PC-9 (cell line): Measurements from ENCODE around the gene LRFN2. TPM values are rescaled to one million over a fixed set of nuclear protein-coding genes. Genes with fewer than 3 reads are reported as not detected.

Experiments
- BruUV-seq: library from RNA; stranded (reverse); fragments of 400-500 nt; replicated peaks from 2 replicates; lab custom pipeline; 2021; lab: Mats Ljungman, UMichigan
- CTCF ChIA-PET: fragments of 300-600 bp; sonication (Branson Sonifier 250); formaldehyde crosslinking; loops from one replicate; lab custom pipeline; 2022; ENCODE audit warnings: antibody characterized with exemption; lab: Charles Lee
- POLR2A ChIA-PET: fragments of 300-600 bp; sonication (Branson Sonifier 250); formaldehyde crosslinking; loops from one replicate; lab custom pipeline; 2022; ENCODE audit warnings: antibody characterized with exemption; ENCODE audit not compliant: unreplicated experiment; lab: Charles Lee
- DNase-seq, 2 experiments: peaks; one replicate each; pipeline versions ENCODE4 v3.0.0 to v3.0.0-alpha.2; 2015 to 2022; ENCODE audit warnings: mixed read lengths in 1 of 2
- H2AFZ ChIP-seq: fragments of 200-600 bp; sonication (generic); 2 replicates; pipeline ENCODE4 v1.8.1; 2017; ENCODE audit warnings: antibody characterized with exemption
- H3F3A ChIP-seq: fragments of 200-600 bp; sonication (generic); 2 replicates; pipeline ENCODE4 v1.8.1; 2017; ENCODE audit warnings: antibody characterized with exemption, mild to moderate bottlenecking, low read depth; ENCODE audit not compliant: insufficient read depth
- H3K27ac ChIP-seq: fragments of 200-600 bp; sonication (generic); 2 replicates; pipeline ENCODE4 v1.6.1; 2016; ENCODE audit warnings: mixed run types
- H3K27me3 ChIP-seq: fragments of 200-600 bp; sonication (generic); 2 replicates; pipeline ENCODE4 v1.6.1; 2016; ENCODE audit warnings: low read depth, mixed run types; ENCODE audit not compliant: insufficient read depth
- H3K36me3 ChIP-seq: fragments of 200-600 bp; sonication (generic); 2 replicates; pipeline ENCODE4 v1.6.1; 2016; ENCODE audit warnings: low read depth, mixed run types
- H3K4me1 ChIP-seq: fragments of 200-600 bp; sonication (generic); replicated peaks from 2 replicates; pipeline ENCODE4 v1.6.1; 2016; ENCODE audit warnings: mixed run types; ENCODE audit not compliant: insufficient read depth
- H3K4me2 ChIP-seq: fragments of 200-600 bp; sonication (generic); 2 replicates; pipeline ENCODE4 v1.6.1; 2017; ENCODE audit warnings: mixed run types
- H3K4me3 ChIP-seq: fragments of 200-600 bp; sonication (generic); 2 replicates; pipeline ENCODE4 v1.6.1; 2016; ENCODE audit warnings: mixed run types
- H3K79me2 ChIP-seq: fragments of 200-600 bp; sonication (generic); 2 replicates; pipeline ENCODE4 v1.6.1; 2017; ENCODE audit warnings: low read depth, mixed run types
- H3K9me2 ChIP-seq: fragments of 200-600 bp; sonication (generic); 2 replicates; pipeline ENCODE4 v1.8.1; 2017; ENCODE audit warnings: mild to moderate bottlenecking; ENCODE audit not compliant: insufficient read depth
- H3K9me3 ChIP-seq: fragments of 200-600 bp; sonication (generic); 2 replicates; pipeline ENCODE4 v1.8.1; 2016; ENCODE audit warnings: low read depth; ENCODE audit not compliant: insufficient read depth
- H4K20me1 ChIP-seq: fragments of 200-600 bp; sonication (generic); 2 replicates; pipeline ENCODE4 v1.8.1; 2017; ENCODE audit not compliant: insufficient read depth
- CTCF ChIP-seq: fragments of 200-600 bp; sonication (generic); conservative IDR thresholded peaks from 2 replicates; pipeline ENCODE4 v1.6.1; 2017; ENCODE audit warnings: mixed run types, antibody characterized with exemption, mild to moderate bottlenecking, moderate library complexity
- EZH2 ChIP-seq: fragments of 200-600 bp; sonication (generic); IDR thresholded peaks from 2 replicates; pipeline ENCODE4 v1.8.0; 2017; ENCODE audit warnings: antibody characterized with exemption, low read depth
- intact Hi-C: fragments of 100-400 bp; cut with micrococcal nuclease; formaldehyde crosslinking; loops from one replicate; pipeline ENCODE4 v1.10.0; 2022; ENCODE audit not compliant: unreplicated experiment
- total RNA-seq: library from RNA; stranded (reverse); gene quantifications from 2 replicates; pipeline ENCODE4 v1.2.3, GENCODE V29; 2021

The LRFN2 gene
- total RNA-seq, 1 experiment from 2014 or later: not detected

- ChIA-PET CTCF (no interaction called here), POLR2A (no interaction called here)
- Histone ChIP-seq H3K9me3 (no peaks in the 10 kb centered on the region), H3K9me2 (no peaks in the 10 kb centered on the region), H3K27me3 (peaks cover 6% of the 10 kb centered on the region; the same call in 1 of the 2 replicates), H3K4me3 (no peak overlapping the region), H3K79me2 (no peaks in the 10 kb centered on the region), H3F3A (no peaks in the 10 kb centered on the region), H4K20me1 (no peaks in the 10 kb centered on the region), H3K4me1 (no peaks in the 10 kb centered on the region), H3K36me3 (no peaks in the 10 kb centered on the region), H3K27ac (no peak overlapping the region), H2AFZ (no peak overlapping the region), H3K4me2 (no peak overlapping the region)
- TF ChIP-seq CTCF (no peak), EZH2 (no peak)
- no peak for DNase-seq
- no TSS peak for BruUV-seq
- intact Hi-C loops: no loop called here
These were observed 3.5 kb downstream of the LRFN2 start for GRCh38 chr6:40583709-40584108.

GRCh38 chr6:40582892-40583291, 4.3 kb downstream of the LRFN2 start:
- no TSS peak for BruUV-seq
- no peak for DNase-seq
- CTCF ChIA-PET: no interaction called here
- POLR2A ChIA-PET: no interaction called here
- Histone ChIP-seq H3F3A (no peaks in the 10 kb centered on the region), H3K27me3 (peaks cover 6% of the 10 kb centered on the region; the same call in 1 of the 2 replicates), H3K9me2 (no peaks in the 10 kb centered on the region), H3K27ac (no peak overlapping the region), H3K4me2 (no peak overlapping the region), H3K4me1 (no peaks in the 10 kb centered on the region), H3K79me2 (no peaks in the 10 kb centered on the region), H2AFZ (no peak overlapping the region), H3K9me3 (no peaks in the 10 kb centered on the region), H3K4me3 (no peak overlapping the region), H3K36me3 (no peaks in the 10 kb centered on the region), H4K20me1 (no peaks in the 10 kb centered on the region)
- intact Hi-C loops: no loop called here
- TF ChIP-seq CTCF (no peak), EZH2 (no peak)

- Histone ChIP-seq H3K9me3 (no peaks in the 10 kb centered on the region), H3K4me1 (no peaks in the 10 kb centered on the region), H2AFZ (no peak overlapping the region), H3K9me2 (no peaks in the 10 kb centered on the region), H3K4me3 (no peak overlapping the region), H3K27ac (no peak overlapping the region), H3K4me2 (no peak overlapping the region), H4K20me1 (no peaks in the 10 kb centered on the region), H3K27me3 (peaks cover 6% of the 10 kb centered on the region; the same call in 1 of the 2 replicates), H3K79me2 (no peaks in the 10 kb centered on the region), H3F3A (no peaks in the 10 kb centered on the region), H3K36me3 (no peaks in the 10 kb centered on the region)
- ChIA-PET CTCF (no interaction called here), POLR2A (interaction anchor here (0.6 kb wide), 1 partner anchor 54 kb away, joined by 6 read pairs; no protein-coding TSS in a partner anchor)
- intact Hi-C loops: no loop called here
- DNase-seq: no peak
- no TSS peak for BruUV-seq
- TF ChIP-seq CTCF (no peak), EZH2 (no peak)
These were observed 8.1 kb downstream of the LRFN2 start for GRCh38 chr6:40579101-40579500.
